Fibroblast of gingiva (primary cell): ENCODE results near the gene CEP72.

ENCODE experiments used
- DNase-seq: peaks from one replicate; pipeline ENCODE4 v3.0.0-alpha.2; 2011; ENCODE audit warnings: low read depth

CEP72 gene

GRCh38 chr5:660491-661030, 48.4 kb downstream of the CEP72 start:
- DNase-seq = no peak

DNA sequence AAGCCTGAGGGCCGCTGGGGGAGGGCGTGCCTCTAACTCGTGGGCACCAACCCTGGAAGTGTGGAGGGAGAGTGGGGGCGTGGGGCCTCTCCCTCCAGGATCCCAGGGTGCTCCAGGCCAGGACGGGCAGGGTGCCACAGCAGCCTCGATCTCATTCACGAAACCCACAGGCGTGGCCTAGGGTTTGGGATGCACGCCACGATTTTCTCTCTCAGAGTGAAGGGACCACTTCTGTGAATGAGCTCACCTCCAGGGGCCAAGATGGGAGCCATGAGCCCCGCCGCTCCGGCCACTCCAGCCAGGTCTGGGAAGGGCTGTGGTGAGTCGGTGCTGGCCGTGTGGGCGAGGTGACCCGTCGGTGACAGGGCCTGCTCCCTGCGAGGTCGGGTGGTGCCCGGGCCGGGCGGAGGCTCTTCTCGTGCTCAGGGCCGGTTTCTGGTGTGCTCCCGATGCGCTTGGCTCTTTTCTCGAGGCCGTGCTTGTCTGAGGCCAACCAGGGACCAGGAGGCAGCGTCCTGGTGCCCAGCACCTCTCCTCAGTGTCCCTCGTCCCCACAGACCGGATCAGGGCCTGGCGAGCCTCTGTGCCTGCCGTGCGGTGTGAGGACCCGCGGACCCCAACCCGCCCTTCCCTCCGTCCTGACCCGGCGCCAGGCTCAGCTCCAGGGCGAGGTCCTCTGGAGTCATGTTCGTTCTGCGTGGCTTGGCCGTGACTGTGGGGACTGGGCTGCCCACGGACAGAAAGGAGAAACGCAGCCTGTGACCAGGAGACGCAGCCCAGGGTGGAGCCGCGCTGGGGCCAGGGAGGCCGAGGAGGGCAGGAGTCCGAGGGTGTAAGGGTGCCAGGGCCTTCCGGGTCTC, 50.0 kb downstream of the CEP72 start:
- DNase-seq = no peak

- DNase-seq = no peak
Measured at GRCh38 chr5:662751-663435, 50.8 kb downstream of the CEP72 start.

GRCh38 chr5:663436-664342, 51.5 kb downstream of the CEP72 start:
- no peak for DNase-seq

- no peak for DNase-seq
Measured at GRCh38 chr5:664343-664993, 52.3 kb downstream of the CEP72 start.

DNA sequence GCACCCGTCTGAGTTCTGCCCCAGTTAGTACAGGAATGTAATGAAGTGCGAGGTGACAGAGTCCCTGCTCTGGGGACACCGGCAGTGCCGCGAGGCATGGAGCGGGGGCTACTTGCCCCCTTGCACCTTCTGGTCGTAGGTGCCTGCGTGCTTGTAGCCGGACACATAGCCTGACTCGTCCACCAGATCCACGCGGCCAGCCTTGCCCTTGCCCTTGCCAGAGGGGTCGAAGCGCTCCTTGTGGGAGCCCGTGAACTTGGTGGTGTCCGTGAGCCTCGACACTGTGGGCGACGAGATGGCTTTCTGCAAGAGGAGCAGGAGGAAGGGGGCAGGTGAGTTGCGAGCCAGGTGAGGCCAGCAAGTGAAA, 52.8 kb downstream of the CEP72 start:
- DNase-seq = no peak

GRCh38 chr5:665541-665955, 53.4 kb downstream of the CEP72 start:
- no peak for DNase-seq

DNA sequence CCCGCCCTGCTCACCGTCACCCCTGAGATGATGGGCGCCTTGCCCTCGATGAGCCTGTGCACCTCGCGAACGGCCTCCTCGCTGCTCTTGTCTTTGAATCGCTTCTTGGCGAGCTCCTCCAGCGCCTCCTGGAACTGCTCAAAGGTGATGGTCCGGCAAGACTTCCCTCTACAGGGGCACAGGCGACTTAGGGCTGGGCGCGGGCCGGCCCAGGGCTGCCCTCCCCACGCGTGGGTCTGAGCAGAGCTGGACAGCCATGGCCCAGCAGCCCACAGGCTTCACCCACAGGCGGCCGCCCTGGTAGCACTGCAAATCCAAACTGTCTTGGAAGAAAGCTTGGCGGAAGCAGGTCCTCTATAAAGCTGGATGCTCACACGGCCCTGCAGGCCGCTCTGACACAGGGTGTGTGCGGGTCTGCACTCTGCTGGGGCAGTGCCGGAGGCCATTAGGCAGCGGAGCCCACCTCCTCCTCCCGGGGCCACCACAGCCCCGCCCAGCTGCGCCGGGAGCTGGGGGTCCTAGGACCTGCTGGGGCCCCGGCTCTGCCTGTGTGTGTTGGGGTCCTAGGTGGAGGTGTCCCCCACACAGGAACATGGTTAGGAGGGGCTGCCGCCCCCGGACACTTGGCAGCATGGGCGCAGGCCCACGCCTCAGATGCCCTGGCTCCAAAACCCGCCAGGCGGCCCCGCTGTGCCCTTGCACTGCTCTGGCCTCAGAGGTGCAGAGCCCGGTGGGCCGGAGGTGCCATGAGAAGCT, 54.0 kb downstream of the CEP72 start:
- no peak for DNase-seq

GRCh38 chr5:666816-667498, 54.8 kb downstream of the CEP72 start:
- DNase-seq = no peak

GRCh38 chr5:668283-668995, 56.3 kb downstream of the CEP72 start:
- DNase-seq = no peak

DNA sequence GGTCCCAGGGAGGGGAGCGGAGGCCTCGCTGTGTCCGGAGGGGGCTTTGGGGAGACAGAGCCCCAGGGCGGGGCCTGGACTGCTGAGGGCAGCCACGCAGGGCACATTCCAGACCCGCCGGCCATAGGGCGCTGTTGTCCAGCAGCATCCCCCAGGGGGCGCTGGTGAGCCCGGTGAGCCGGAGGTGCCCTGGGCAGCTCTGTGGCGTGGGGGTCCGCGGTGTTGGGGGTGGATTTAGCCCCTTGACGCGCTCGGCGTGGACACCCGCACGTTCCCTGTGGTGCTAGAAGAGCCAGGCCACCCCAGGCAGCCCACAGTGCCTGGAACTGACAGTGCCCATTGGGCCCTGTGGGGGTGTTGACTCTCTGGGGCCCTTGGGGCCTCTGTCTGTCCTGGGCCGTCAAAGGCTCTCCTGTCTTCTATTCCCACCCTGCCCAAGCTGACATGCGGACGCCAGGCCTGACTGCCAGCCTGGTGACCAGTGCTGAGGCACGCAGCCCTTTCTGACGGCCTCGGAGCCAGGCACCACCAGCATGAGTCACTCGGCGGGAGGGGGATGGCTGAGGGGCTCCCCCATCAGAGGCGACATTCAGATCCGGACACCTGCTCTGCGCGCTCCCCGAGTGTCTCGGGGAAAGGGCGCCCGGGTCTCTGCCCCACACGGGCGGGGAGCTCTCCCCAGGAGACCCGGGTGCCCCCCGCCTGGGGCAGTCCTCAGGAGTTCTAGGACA, 57.1 kb downstream of the CEP72 start:
- no peak for DNase-seq

DNA sequence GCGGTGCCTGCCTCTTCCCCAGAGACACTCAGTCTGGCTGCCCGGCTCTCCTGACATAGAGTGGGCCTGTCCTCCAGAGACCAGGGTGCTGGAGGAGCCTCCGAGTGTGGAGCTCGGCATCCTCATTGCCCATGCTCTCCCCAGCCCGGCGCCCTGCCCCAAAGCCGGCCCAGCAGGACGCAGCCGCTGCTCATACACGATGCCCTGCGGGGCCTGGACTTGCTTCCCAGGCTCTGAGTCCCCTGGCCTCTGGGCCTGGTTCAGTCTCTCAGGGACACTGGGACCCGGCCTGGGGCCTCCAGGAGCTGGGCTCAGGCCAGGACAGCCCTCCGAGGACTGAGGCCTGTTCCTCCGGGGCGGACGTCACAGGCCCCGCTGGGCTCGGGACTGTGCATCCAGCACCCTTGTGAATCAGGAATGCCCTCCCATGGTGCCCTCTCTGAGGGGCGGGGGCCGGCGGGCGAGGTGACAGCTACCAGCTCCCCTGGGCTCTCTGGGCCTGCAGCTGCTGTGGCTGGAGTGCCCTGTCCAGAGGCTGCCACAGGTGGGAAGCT, 57.8 kb downstream of the CEP72 start:
- DNase-seq = no peak

- no peak for DNase-seq
Measured at GRCh38 chr5:670396-671270, 58.5 kb downstream of the CEP72 start.

GRCh38 chr5:671459-672328, 59.6 kb downstream of the CEP72 start:
- peak; percentile 39 for DNase-seq

DNA sequence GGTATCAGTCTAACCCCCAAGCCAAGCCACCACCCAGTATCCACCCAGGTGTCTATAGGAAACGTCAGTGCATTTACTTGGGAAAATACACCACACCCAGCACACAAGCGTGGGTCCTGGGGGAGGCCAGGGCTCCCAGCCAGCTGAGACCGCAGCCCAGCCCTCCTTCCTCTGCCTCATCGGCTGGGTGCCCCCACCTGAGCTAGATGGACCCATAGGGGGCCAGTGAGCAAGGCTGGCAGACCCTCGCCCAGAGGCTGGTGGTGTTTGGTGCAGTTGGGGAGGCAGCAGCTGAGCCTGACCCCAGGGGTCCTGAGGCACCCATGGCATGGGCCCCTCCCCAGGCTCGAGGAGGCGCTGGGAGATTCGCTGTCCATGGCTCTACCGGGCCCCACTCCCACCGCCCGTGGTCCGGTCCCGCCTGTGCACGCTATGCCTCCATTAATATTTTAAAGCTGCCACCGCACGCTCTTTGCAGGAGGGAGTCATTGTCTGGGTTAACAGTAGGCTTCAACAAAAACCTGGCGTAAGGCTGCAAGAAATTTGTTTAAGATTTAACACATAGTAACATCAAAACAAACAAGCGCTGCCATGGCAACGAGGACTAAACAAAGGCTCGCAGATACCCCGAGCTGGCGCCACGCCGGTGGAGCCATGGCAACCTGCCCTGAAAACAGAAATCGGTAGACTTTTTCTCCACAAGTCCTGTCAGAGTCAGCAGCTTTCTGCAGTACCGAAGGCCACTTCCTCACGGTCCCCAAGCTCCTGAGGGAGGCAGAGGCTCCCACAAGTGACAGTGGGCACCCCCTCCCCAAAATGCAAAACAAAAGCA, 60.4 kb downstream of the CEP72 start:
- DNase-seq = peak; percentile 78
